ENCODE results near the gene KCNRG.

The KCNRG gene

DNA sequence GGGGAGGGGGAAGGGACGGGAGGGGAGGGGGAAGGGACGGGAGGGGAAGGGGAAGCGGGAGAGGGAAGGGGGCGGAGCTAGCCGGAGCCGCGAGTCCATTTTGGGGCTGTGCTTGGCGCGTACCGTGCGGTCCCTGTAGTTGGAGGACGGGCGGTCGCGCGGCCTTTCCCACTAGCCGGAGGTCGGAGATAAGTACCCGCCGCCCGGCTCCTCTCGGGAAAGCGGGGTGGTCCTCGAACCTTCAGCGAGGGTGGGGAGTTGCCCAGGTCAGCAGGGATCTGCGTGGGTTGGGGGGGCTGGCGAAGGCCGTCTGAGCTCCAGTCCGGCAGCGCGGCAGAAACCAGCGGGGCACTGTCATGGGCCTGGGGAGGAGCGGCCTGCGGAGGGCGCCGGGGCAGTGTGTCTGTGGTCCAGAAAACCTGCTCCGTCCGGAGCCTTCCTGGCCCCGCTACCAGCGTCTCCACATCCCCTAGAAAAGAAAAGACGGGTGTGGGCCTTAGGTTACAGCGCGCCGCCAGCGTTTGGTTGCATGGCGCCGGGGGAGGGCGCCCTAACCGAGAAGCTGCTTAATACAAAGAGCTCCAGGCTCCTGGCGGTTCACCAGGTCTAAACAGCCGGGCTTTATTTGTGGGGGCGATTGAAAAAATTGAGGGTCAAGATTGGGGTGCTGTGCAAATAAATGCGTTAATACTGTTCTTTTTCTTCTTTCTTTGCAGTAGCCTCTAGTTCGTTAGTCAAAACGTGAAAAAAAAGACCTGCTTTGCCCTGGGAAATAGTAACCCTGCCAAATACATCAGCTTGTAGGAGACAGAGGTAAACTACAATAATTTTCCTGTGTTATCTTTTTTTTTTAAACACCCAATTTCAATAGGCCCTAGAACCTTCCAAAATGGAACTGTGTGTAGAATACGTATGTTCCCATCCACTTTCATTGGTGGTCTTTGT, 18.0 kb upstream of the KCNRG start, which contains the start of gene TRIM13:
TSS of gene TRIM13 (plus strand) at position 92 of the 945 bp plus-strand sequence. CDS start 14,899 bp downstream, outside the sequence.
- peak; percentile 90 for ATAC-seq
- TF ChIP-seq CSRNP3 (CRISPR knock-in tag; IDR thresholded peaks at IDR 0.05) (0 out of 2 replicates have a peak, but pooled peaks have one; percentile 44), CSDC2 (CRISPR knock-in tag; IDR thresholded peaks at IDR 0.05) (no peak)

DNA sequence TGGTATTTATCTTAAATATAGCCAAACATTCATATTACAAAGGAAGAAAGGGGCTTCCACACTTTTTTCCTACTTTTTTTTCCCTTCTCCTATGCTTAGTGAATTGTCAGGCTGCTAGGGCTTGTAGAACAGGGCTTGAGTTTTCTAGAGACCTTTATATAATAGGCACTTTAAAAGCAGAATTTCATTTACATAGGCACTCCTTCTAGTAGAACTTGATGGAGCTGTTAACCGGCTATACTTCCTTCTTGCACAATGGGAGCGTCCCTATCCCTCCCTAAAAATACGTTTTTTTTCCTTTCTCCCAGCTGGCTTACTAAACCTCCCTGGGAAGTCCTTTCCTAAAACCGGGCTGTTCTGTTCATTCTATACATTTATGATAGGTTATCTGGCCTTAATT, 17.3 kb upstream of the KCNRG start:
- no peak for ATAC-seq
- TF ChIP-seq TCF4 (CRISPR knock-in tag; IDR thresholded peaks at IDR 0.05; ENCODE audit: borderline replicate concordance): no peak
- no peak for TF ChIP-seq TOX (CRISPR knock-in tag; IDR thresholded peaks at IDR 0.05; ENCODE audit: borderline replicate concordance)
- TF ChIP-seq ESRRG (CRISPR knock-in tag; IDR thresholded peaks at IDR 0.05): no peak
- no peak for TF ChIP-seq PPARA (CRISPR knock-in tag; IDR thresholded peaks at IDR 0.05; ENCODE audit: borderline replicate concordance)
- TF ChIP-seq ZC3H10 (CRISPR knock-in tag; IDR thresholded peaks at IDR 0.05): no peak
- TF ChIP-seq ZNF70 (CRISPR knock-in tag; IDR thresholded peaks at IDR 0.05): no peak
- TF ChIP-seq CSRNP3 (CRISPR knock-in tag; IDR thresholded peaks at IDR 0.05): no peak
- no peak for TF ChIP-seq ZFP30 (CRISPR knock-in tag; IDR thresholded peaks at IDR 0.05)
- no peak for TF ChIP-seq SNAI2 (CRISPR knock-in tag; IDR thresholded peaks at IDR 0.05)
- no peak for TF ChIP-seq CREB5 (CRISPR knock-in tag; IDR thresholded peaks at IDR 0.05; ENCODE audit: low read depth)
- TF ChIP-seq BACH2 (CRISPR knock-in tag; IDR thresholded peaks at IDR 0.05; ENCODE audit: borderline replicate concordance): no peak
- no peak for TF ChIP-seq GLIS3 (CRISPR knock-in tag; IDR thresholded peaks at IDR 0.05)
- TF ChIP-seq, protein P1, sequence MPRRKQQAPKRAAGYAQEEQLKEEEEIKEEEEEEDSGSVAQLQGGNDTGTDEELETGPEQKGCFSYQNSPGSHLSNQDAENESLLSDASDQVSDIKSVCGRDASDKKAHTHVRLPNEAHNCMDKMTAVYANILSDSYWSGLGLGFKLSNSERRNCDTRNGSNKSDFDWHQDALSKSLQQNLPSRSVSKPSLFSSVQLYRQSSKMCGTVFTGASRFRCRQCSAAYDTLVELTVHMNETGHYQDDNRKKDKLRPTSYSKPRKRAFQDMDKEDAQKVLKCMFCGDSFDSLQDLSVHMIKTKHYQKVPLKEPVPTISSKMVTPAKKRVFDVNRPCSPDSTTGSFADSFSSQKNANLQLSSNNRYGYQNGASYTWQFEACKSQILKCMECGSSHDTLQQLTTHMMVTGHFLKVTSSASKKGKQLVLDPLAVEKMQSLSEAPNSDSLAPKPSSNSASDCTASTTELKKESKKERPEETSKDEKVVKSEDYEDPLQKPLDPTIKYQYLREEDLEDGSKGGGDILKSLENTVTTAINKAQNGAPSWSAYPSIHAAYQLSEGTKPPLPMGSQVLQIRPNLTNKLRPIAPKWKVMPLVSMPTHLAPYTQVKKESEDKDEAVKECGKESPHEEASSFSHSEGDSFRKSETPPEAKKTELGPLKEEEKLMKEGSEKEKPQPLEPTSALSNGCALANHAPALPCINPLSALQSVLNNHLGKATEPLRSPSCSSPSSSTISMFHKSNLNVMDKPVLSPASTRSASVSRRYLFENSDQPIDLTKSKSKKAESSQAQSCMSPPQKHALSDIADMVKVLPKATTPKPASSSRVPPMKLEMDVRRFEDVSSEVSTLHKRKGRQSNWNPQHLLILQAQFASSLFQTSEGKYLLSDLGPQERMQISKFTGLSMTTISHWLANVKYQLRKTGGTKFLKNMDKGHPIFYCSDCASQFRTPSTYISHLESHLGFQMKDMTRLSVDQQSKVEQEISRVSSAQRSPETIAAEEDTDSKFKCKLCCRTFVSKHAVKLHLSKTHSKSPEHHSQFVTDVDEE (CRISPR knock-in tag; IDR thresholded peaks at IDR 0.05): no peak
- no peak for TF ChIP-seq ZNF8 (CRISPR knock-in tag; IDR thresholded peaks at IDR 0.05)
- no peak for TF ChIP-seq RARB (CRISPR knock-in tag; IDR thresholded peaks at IDR 0.05)

- ATAC-seq: no peak
- TF ChIP-seq BACH2 (CRISPR knock-in tag; IDR thresholded peaks at IDR 0.05; ENCODE audit: borderline replicate concordance) (no peak), ZC3H10 (CRISPR knock-in tag; IDR thresholded peaks at IDR 0.05) (no peak), TOX (CRISPR knock-in tag; IDR thresholded peaks at IDR 0.05; ENCODE audit: borderline replicate concordance) (no peak), RARB (CRISPR knock-in tag; IDR thresholded peaks at IDR 0.05) (no peak), ISL1 (CRISPR knock-in tag; IDR thresholded peaks at IDR 0.05) (no peak), OSR1 (CRISPR knock-in tag; IDR thresholded peaks at IDR 0.05) (no peak), CREB5 (CRISPR knock-in tag; IDR thresholded peaks at IDR 0.05; ENCODE audit: low read depth) (no peak), ESRRG (CRISPR knock-in tag; IDR thresholded peaks at IDR 0.05) (no peak), ZNF565 (CRISPR knock-in tag; conservative IDR thresholded peaks at IDR 0.05; ENCODE audit: low read depth) (no peak), ZNF8 (CRISPR knock-in tag; IDR thresholded peaks at IDR 0.05) (no peak)
- TF ChIP-seq, protein P1 (CRISPR knock-in tag; IDR thresholded peaks at IDR 0.05): no peak
Measured at GRCh38 chr13:49998714-49999624, 16.3 kb upstream of the KCNRG start.

All from SK-N-SH treated with all-trans-retinoic acid at 6 μM for 48 hours (cell line).